ENCODE measurements around the gene KCNE3.

DNA sequence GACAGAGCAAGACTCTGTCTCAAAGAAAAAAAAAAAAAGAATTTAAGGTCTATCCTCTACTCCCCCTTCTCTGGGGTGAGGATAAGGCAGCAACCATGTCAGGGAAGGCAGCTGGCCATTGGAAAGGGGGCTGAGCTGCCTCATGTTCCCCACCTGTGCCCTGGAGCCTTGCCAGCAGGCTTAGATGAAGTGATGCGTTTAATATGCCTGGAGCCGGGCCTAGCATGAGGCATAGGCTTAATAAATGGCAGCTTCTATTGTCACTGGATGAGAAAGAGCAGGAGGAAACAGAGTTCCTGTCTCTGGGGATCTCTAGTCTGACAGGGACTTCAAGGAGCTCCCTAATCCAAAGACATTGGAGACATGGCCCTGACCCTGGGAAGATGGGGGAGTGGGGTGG lies 3.2 kb upstream of the KCNE3 start:
- no peak for TF ChIP-seq POLR2A (IDR thresholded peaks at IDR 0.05)
- TF ChIP-seq, protein P1, sequence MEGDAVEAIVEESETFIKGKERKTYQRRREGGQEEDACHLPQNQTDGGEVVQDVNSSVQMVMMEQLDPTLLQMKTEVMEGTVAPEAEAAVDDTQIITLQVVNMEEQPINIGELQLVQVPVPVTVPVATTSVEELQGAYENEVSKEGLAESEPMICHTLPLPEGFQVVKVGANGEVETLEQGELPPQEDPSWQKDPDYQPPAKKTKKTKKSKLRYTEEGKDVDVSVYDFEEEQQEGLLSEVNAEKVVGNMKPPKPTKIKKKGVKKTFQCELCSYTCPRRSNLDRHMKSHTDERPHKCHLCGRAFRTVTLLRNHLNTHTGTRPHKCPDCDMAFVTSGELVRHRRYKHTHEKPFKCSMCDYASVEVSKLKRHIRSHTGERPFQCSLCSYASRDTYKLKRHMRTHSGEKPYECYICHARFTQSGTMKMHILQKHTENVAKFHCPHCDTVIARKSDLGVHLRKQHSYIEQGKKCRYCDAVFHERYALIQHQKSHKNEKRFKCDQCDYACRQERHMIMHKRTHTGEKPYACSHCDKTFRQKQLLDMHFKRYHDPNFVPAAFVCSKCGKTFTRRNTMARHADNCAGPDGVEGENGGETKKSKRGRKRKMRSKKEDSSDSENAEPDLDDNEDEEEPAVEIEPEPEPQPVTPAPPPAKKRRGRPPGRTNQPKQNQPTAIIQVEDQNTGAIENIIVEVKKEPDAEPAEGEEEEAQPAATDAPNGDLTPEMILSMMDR (IDR thresholded peaks at IDR 0.05) = no peak
